Natural killer cell (primary cell): Measurements from ENCODE around the gene CPT2. TPM values are rescaled to one million over a fixed set of nuclear protein-coding genes. Genes with fewer than 3 reads are reported as not detected.

ENCODE experiments used
- ATAC-seq, 3 donors: fragments of 150-1000 bp in 2 of 3; fragments of 200-7000 bp in 1 of 3; cut with Tn5 transposase; 1 replicate in 1 of 3; 2 replicates in 2 of 3; pipeline ENCODE4 v1.10.0; 2021; ENCODE audit warnings: mild to moderate bottlenecking in 2 of 3, moderate library complexity in 2 of 3
- DNase-seq, 2 donors: peaks; one replicate each; pipeline versions ENCODE4 v3.0.0 to v3.0.0-alpha.2; 2013 to 2021; ENCODE audit warnings: mixed read lengths in 1 of 2
- H3K27ac ChIP-seq: one replicate; pipeline ENCODE4 v1.5.1; 2013; ENCODE audit warnings: mild to moderate bottlenecking, low read length
- H3K27me3 ChIP-seq: one replicate; pipeline ENCODE4 v1.6.1; 2013; ENCODE audit warnings: low read length; ENCODE audit not compliant: control insufficient read depth, insufficient read depth
- H3K36me3 ChIP-seq: one replicate; pipeline ENCODE4 v1.6.1; 2013; ENCODE audit warnings: low read length; ENCODE audit not compliant: control insufficient read depth, insufficient read depth
- H3K4me1 ChIP-seq: one replicate; pipeline ENCODE4 v1.6.1; 2013; ENCODE audit warnings: low read length; ENCODE audit not compliant: control insufficient read depth, insufficient read depth
- H3K4me3 ChIP-seq: one replicate; pipeline ENCODE4 v1.5.1; 2013; ENCODE audit warnings: low read length
- H3K9me3 ChIP-seq: one replicate; pipeline ENCODE4 v1.6.1; 2013; ENCODE audit warnings: low read length; ENCODE audit not compliant: control insufficient read depth, insufficient read depth
- H3K27ac Mint-ChIP-seq, 2 donors: one replicate each; pipeline ENCODE4 v1.8.0; 2022; ENCODE audit warnings: mild to moderate bottlenecking in 2 of 2, mixed read lengths in 2 of 2, moderate library complexity in 1 of 2
- H3K27me3 Mint-ChIP-seq, 2 donors: one replicate each; pipeline ENCODE4 v1.8.0; 2022; ENCODE audit warnings: low read depth in 2 of 2, mixed read lengths in 2 of 2
- H3K36me3 Mint-ChIP-seq: one replicate; pipeline ENCODE4 v1.8.0; 2022; ENCODE audit warnings: mixed read lengths
- H3K4me1 Mint-ChIP-seq, 2 donors: one replicate each; pipeline ENCODE4 v1.8.0; 2022; ENCODE audit warnings: mixed read lengths in 2 of 2
- H3K4me3 Mint-ChIP-seq: one replicate; pipeline ENCODE4 v1.8.0; 2022; ENCODE audit warnings: mild to moderate bottlenecking, moderate library complexity, mixed read lengths
- H3K9me3 Mint-ChIP-seq, 2 donors: one replicate each; pipeline ENCODE4 v1.8.0; 2022; ENCODE audit warnings: mixed read lengths in 2 of 2
- WGBS: methylation state at CpG from one replicate; pipeline ENCODE4 v1.1.7; 2013; ENCODE audit warnings: missing lambda C conversion rate; ENCODE audit not compliant: insufficient coverage; 5-methylcytosine and 5-hydroxymethylcytosine counted together
- intact Hi-C: fragments of 100-400 bp; cut with micrococcal nuclease; formaldehyde crosslinking; loops from one replicate; pipeline ENCODE4 v1.14.2; 2022
- total RNA-seq, 4 donors: library from RNA; stranded (reverse); fragments of 120-200 nt in 1 of 4; gene quantifications; one replicate each; pipeline versions ENCODE4 v1.2.3 to v1.2.4, GENCODE V29; 2013 to 2022
- TF ChIP-seq, protein P1 (sequence below): fragments of 200-600 bp; IDR thresholded peaks from one replicate; pipeline ENCODE4 v1.8.0; 2022; ENCODE audit warnings: antibody characterized with exemption

The CPT2 gene
- 10 to 100 TPM in 1 of 3 donors, 1 to 10 TPM in 2; 7.6 to 11.8 (median 9.0) TPM for total RNA-seq
- 16.2 TPM for total RNA-seq (2013)

DNA sequence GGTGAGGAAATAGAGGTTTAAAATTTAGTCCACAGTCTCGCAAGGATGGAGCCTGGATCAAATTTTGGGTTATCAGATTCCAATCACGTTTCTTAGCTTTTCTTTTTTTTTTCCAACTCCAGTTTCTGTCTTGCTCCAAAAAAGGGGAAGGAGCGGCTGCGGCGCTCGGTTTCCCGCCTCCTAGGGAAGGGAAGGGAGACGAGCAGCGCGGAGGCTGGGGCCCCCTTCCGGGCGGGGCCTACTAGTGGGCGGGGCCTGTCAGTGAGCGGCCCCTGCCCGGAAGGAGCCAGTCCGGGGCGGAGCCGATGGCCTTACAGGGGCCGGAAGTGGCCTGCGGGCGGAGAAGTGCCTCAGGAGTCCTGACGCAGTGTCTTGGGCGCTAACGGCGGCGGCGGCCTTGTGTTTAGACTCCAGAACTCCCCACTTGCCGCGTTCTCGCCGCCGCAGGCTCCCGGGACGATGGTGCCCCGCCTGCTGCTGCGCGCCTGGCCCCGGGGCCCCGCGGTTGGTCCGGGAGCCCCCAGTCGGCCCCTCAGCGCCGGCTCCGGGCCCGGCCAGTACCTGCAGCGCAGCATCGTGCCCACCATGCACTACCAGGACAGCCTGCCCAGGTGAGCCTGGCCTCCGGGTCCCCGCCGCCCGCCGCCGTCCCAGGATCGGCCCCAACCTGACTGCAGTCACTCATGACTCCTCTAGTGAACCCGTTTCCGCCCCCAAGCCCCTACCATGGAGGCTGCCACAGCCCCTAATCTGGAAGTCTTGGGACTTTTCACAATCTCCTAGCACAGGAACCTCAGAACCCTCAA, at the start of gene CPT2:
TSS of gene CPT2 (plus strand) at position 340 of the 806 bp plus-strand sequence. CDS start at position 460, 120 bp downstream.
- DNase-seq, result peak; percentile 89 to 94
- under 1% methylated on average over 57 of the region's 57 CpGs for WGBS
- intact Hi-C loops, result loop anchor here (1.0 kb wide), 2 partner anchors 24 to 42 kb away; partner anchors contain the start of genes CZIB and MAGOH
- H3K4me1 Mint-ChIP-seq, result peaks cover 21 to 28% of the 10 kb centered on the region in 2 donors
- H3K27me3 ChIP-seq, result no peaks in the 10 kb centered on the region
- H3K9me3 Mint-ChIP-seq, result no peaks in the 10 kb centered on the region
- ATAC-seq, result peak; percentile 97 to 99 (median 98)
- H3K4me3 ChIP-seq, result peak within 1 kb of the TSS; percentile 76
- no peaks in the 10 kb centered on the region for H3K36me3 Mint-ChIP-seq
- H3K36me3 ChIP-seq, result peaks cover 9% of the 10 kb centered on the region
- peaks cover 19% of the 10 kb centered on the region for H3K4me1 ChIP-seq
- TF ChIP-seq, protein P1, sequence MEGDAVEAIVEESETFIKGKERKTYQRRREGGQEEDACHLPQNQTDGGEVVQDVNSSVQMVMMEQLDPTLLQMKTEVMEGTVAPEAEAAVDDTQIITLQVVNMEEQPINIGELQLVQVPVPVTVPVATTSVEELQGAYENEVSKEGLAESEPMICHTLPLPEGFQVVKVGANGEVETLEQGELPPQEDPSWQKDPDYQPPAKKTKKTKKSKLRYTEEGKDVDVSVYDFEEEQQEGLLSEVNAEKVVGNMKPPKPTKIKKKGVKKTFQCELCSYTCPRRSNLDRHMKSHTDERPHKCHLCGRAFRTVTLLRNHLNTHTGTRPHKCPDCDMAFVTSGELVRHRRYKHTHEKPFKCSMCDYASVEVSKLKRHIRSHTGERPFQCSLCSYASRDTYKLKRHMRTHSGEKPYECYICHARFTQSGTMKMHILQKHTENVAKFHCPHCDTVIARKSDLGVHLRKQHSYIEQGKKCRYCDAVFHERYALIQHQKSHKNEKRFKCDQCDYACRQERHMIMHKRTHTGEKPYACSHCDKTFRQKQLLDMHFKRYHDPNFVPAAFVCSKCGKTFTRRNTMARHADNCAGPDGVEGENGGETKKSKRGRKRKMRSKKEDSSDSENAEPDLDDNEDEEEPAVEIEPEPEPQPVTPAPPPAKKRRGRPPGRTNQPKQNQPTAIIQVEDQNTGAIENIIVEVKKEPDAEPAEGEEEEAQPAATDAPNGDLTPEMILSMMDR, result no peak
- H3K4me3 Mint-ChIP-seq, result peak within 1 kb of the TSS; percentile 92
- H3K27me3 Mint-ChIP-seq, result no peaks in the 10 kb centered on the region
- H3K27ac ChIP-seq, result peak within 1 kb of the TSS; percentile 94
- no peaks in the 10 kb centered on the region for H3K9me3 ChIP-seq
- H3K27ac Mint-ChIP-seq, result peak within 1 kb of the TSS; percentile 94 to 95

DNA sequence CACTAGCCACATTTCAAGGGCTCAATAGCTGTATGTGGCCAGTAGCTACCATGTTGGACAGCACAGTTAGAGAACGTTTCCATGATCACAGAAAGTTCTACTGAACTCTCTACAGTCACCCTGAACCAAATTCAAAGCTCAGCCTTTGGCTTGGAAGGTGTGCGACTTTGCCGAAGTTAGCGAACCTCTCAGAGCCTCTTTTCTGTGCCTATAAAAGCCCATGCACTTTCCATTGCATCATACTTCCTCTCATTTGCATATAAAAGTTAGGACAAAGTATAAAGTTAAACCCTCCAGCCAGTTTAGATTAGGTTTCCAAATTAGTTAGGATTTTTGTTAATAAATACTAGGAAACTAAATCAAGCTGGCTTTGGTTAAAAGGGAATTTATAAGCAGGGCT, 49.5 kb upstream of the CPT2 start:
- H3K36me3 Mint-ChIP-seq, result no peaks in the 10 kb centered on the region
- H3K4me1 Mint-ChIP-seq, result no peaks in the 10 kb centered on the region
- WGBS, result 74% methylated on average over 3 of the region's 4 CpGs
- Histone ChIP-seq H3K36me3 (no peaks in the 10 kb centered on the region), H3K4me3 (no peak overlapping the region), H3K9me3 (no peaks in the 10 kb centered on the region), H3K27me3 (no peaks in the 10 kb centered on the region), H3K27ac (no peak overlapping the region), H3K4me1 (no peaks in the 10 kb centered on the region)
- no peak for DNase-seq
- ATAC-seq, result no peak
- no peak overlapping the region for H3K4me3 Mint-ChIP-seq
- intact Hi-C loops, result no loop called here
- H3K9me3 Mint-ChIP-seq, result no peaks in the 10 kb centered on the region
- H3K27me3 Mint-ChIP-seq, result no peaks in the 10 kb centered on the region
- no peak overlapping the region for H3K27ac Mint-ChIP-seq
- TF ChIP-seq, protein P1, result no peak

DNA sequence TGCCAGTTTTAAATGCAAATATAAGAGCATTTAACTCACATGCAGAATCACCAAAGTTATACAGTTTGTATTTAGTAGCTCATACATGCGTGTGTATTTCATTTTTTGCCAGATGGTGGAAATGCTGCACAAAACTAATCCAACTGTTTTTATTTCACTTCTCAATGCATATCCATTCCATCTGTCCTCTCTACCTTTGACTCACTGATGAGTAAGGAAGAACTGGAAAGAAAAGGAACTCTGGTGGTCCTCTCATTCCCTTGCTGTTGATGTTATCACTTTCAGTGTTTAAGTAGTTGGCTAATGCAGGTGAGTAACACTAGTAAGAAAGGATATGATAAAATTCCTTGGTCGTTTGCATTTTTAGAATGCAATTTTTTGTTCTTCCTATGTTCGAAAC, 48.5 kb upstream of the CPT2 start:
- no peak for ATAC-seq
- intact Hi-C loops, result no loop called here
- TF ChIP-seq, protein P1, result no peak

More for the DNA sequence above, 48.5 kb upstream of the CPT2 start:
- H3K4me3 Mint-ChIP-seq, result no peak overlapping the region
- no peak for DNase-seq
- no peaks in the 10 kb centered on the region for H3K4me1 Mint-ChIP-seq
- H3K36me3 ChIP-seq, result no peaks in the 10 kb centered on the region
- no peaks in the 10 kb centered on the region for H3K27me3 ChIP-seq
- H3K4me1 ChIP-seq, result no peaks in the 10 kb centered on the region
- 74% methylated on average over 3 of the region's 3 CpGs for WGBS
- H3K27ac Mint-ChIP-seq, result no peak overlapping the region
- H3K9me3 Mint-ChIP-seq, result no peaks in the 10 kb centered on the region
- H3K36me3 Mint-ChIP-seq, result no peaks in the 10 kb centered on the region
- no peaks in the 10 kb centered on the region for H3K9me3 ChIP-seq
- no peak overlapping the region for H3K4me3 ChIP-seq
- H3K27me3 Mint-ChIP-seq, result peaks cover 0 to under 1% of the 10 kb centered on the region in 2 donors
- H3K27ac ChIP-seq, result no peak overlapping the region
